Neural cell (in vitro differentiated cells): ENCODE results near the gene MTFMT. TPM values are rescaled to one million over a fixed set of nuclear protein-coding genes. Genes with fewer than 3 reads are reported as not detected.

Source experiments
- H2AFZ ChIP-seq: fragments of 200-600, 300-800 bp; sonication (generic), shearing (Covaris generic); 2 replicates; pipeline ENCODE4 v1.6.0; 2014; ENCODE audit warnings: low read depth, mild to moderate bottlenecking, antibody characterized with exemption, low read length, moderate library complexity
- H3F3A ChIP-seq: fragments of 200-600 bp; shearing (Covaris generic); 2 replicates; pipeline ENCODE4 v1.6.1; 2016; ENCODE audit warnings: mild to moderate bottlenecking, moderate library complexity, mixed read lengths, antibody characterized with exemption, low read length; ENCODE audit not compliant: insufficient read depth, poor library complexity, severe bottlenecking
- H3K27ac ChIP-seq: fragments of 200-600, 300-800 bp; sonication (generic), shearing (Covaris generic); 2 replicates; pipeline ENCODE4 v1.5.1; 2014; ENCODE audit warnings: mild to moderate bottlenecking, low read length, moderate library complexity
- H3K27me3 ChIP-seq: fragments of 300-800, 200-600 bp; sonication (generic), shearing (Covaris generic); 2 replicates; pipeline ENCODE4 v1.6.0; 2014; ENCODE audit warnings: mild to moderate bottlenecking, low read depth, low read length, moderate library complexity; ENCODE audit not compliant: insufficient read depth
- H3K36me3 ChIP-seq: fragments of 300-800, 200-600 bp; sonication (generic), shearing (Covaris generic); 2 replicates; pipeline ENCODE4 v1.5.1; 2014; ENCODE audit warnings: mild to moderate bottlenecking, antibody characterized with exemption, low read length, moderate library complexity; ENCODE audit not compliant: insufficient read depth
- H3K4me2 ChIP-seq: fragments of 300-800, 200-600 bp; sonication (generic), shearing (Covaris generic); 2 replicates; pipeline ENCODE4 v1.6.0; 2014; ENCODE audit warnings: mild to moderate bottlenecking, low read length
- H3K4me3 ChIP-seq: fragments of 300-800, 200-600 bp; sonication (generic), shearing (Covaris generic); 2 replicates; pipeline ENCODE4 v1.5.1; 2014; ENCODE audit warnings: mild to moderate bottlenecking, low read length, moderate library complexity
- H3K79me2 ChIP-seq: fragments of 200-600 bp; shearing (Covaris generic); replicated peaks from 2 replicates; pipeline ENCODE4 v1.6.0; 2014; ENCODE audit warnings: mild to moderate bottlenecking, low read length, moderate library complexity; ENCODE audit not compliant: insufficient read depth
- H3K9ac ChIP-seq: fragments of 300-800, 200-600 bp; sonication (generic), shearing (Covaris generic); 2 replicates; pipeline ENCODE4 v1.6.1; 2016; ENCODE audit warnings: mild to moderate bottlenecking, low read length, mixed read lengths
- H3K9me2 ChIP-seq: fragments of 200-600 bp; shearing (Covaris generic); 2 replicates; pipeline ENCODE4 v1.6.1; 2016; ENCODE audit warnings: mild to moderate bottlenecking, low read length, mixed read lengths; ENCODE audit not compliant: insufficient read depth
- H3K9me3 ChIP-seq: fragments of 200-600, 300-800 bp; sonication (generic), shearing (Covaris generic); 2 replicates; pipeline ENCODE4 v1.6.1; 2016; ENCODE audit warnings: mild to moderate bottlenecking, mixed run types, low read length, moderate library complexity, mixed read lengths
- H4K20me1 ChIP-seq: fragments of 200-600 bp; shearing (Covaris generic); 2 replicates; pipeline ENCODE4 v1.6.1; 2016; ENCODE audit warnings: mild to moderate bottlenecking, mixed run types; ENCODE audit not compliant: insufficient read depth
- EP300 ChIP-seq: fragments of 450-650 bp; conservative IDR thresholded peaks from 2 replicates; pipeline ENCODE4 v1.6.1; 2014; ENCODE audit warnings: antibody characterized with exemption, mild to moderate bottlenecking, moderate library complexity; ENCODE audit not compliant: poor library complexity, severe bottlenecking
- EZH2 ChIP-seq: fragments of 200-600, 300-800 bp; shearing (Covaris generic), sonication (generic); IDR thresholded peaks from 2 replicates; pipeline ENCODE4 v1.6.1; 2014; ENCODE audit warnings: antibody characterized with exemption, low read length, borderline replicate concordance, mild to moderate bottlenecking; ENCODE audit not compliant: insufficient read depth, poor library complexity, severe bottlenecking
- MXI1 ChIP-seq: fragments of 450-650 bp; conservative IDR thresholded peaks from 2 replicates; pipeline ENCODE4 v1.6.1; 2014; ENCODE audit warnings: antibody characterized with exemption, mild to moderate bottlenecking; ENCODE audit not compliant: poor library complexity, severe bottlenecking
- POLR2AphosphoS5 ChIP-seq: IDR thresholded peaks from 2 replicates; pipeline ENCODE4 v1.6.1; 2012
- RAD21 ChIP-seq: fragments of 450-650 bp; conservative IDR thresholded peaks from 2 replicates; pipeline ENCODE4 v1.6.1; 2014; ENCODE audit warnings: antibody characterized with exemption, mild to moderate bottlenecking, moderate library complexity
- REST ChIP-seq: IDR thresholded peaks from 2 replicates; pipeline ENCODE4 v1.6.1; 2012; ENCODE audit warnings: borderline replicate concordance
- SMC3 ChIP-seq: fragments of 450-650 bp; conservative IDR thresholded peaks from 2 replicates; pipeline ENCODE4 v1.6.1; 2014; ENCODE audit warnings: antibody characterized with exemption, mild to moderate bottlenecking, moderate library complexity; ENCODE audit not compliant: poor library complexity
- TAF1 ChIP-seq: IDR thresholded peaks from 2 replicates; pipeline ENCODE4 v1.6.1; 2012; ENCODE audit warnings: low read depth
- polyA plus RNA-seq: library from polyadenylated mRNA; depleted of rRNA; stranded (reverse); fragments of >200 nt; gene quantifications from 2 replicates; pipeline ENCODE4 v1.2.3, GENCODE V29; 2014
- TF ChIP-seq, protein P1 (sequence below): fragments of 450-650 bp; IDR thresholded peaks from 2 replicates; pipeline ENCODE4 v1.5.1; 2014; ENCODE audit warnings: antibody characterized with exemption, mild to moderate bottlenecking, moderate library complexity; ENCODE audit not compliant: poor library complexity, severe bottlenecking

The MTFMT gene
- polyA plus RNA-seq, 1 donor from 2014 or later, result 21.3 TPM

DNA sequence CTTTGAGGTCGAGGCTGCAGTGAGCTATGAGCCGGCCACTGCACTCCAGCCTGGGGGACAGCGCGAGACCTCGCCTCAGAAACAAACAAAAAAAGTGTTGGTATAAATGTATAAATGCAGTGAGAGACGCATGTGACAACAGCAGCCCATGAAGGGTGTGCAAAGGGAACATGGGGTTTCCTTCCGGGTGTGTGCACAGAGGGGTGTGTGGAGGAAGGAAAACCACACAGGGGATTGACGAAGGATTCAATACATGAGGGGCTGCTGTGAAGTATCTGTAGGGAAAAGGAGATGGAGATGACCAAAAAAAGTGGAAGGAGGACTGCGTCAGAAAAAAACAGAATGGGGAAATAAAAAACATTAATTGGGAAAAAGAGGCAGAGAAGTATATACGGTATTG is 1.1 kb downstream of the MTFMT start:
- no peaks in the 10 kb centered on the region for H3K9me2 ChIP-seq
- peak overlapping the region; percentile 80 for H3K9ac ChIP-seq
- H3K79me2 ChIP-seq, result peaks cover 3% of the 10 kb centered on the region
- no peaks in the 10 kb centered on the region for H3K36me3 ChIP-seq
- no peaks in the 10 kb centered on the region for H3F3A ChIP-seq
- H3K27ac ChIP-seq, result no peak overlapping the region
- no peaks in the 10 kb centered on the region for H3K27me3 ChIP-seq
- H3K4me3 ChIP-seq, result peak overlapping the region; percentile 96
- no peaks in the 10 kb centered on the region for H4K20me1 ChIP-seq
- H3K4me2 ChIP-seq, result peak overlapping the region; percentile 70
- no peaks in the 10 kb centered on the region for H3K9me3 ChIP-seq
- TF ChIP-seq EZH2 (no peak), TAF1 (no peak), POLR2AphosphoS5 (no peak)
- TF ChIP-seq, protein P1, sequence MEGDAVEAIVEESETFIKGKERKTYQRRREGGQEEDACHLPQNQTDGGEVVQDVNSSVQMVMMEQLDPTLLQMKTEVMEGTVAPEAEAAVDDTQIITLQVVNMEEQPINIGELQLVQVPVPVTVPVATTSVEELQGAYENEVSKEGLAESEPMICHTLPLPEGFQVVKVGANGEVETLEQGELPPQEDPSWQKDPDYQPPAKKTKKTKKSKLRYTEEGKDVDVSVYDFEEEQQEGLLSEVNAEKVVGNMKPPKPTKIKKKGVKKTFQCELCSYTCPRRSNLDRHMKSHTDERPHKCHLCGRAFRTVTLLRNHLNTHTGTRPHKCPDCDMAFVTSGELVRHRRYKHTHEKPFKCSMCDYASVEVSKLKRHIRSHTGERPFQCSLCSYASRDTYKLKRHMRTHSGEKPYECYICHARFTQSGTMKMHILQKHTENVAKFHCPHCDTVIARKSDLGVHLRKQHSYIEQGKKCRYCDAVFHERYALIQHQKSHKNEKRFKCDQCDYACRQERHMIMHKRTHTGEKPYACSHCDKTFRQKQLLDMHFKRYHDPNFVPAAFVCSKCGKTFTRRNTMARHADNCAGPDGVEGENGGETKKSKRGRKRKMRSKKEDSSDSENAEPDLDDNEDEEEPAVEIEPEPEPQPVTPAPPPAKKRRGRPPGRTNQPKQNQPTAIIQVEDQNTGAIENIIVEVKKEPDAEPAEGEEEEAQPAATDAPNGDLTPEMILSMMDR, result no peak
- H2AFZ ChIP-seq, result no peak overlapping the region

- Histone ChIP-seq H4K20me1 (no peaks in the 10 kb centered on the region), H3K27me3 (no peaks in the 10 kb centered on the region), H3K4me3 (peak overlapping the region; percentile 96), H3K79me2 (peaks cover 3% of the 10 kb centered on the region), H3K4me2 (no peak overlapping the region), H3K27ac (no peak overlapping the region), H3K9ac (no peak overlapping the region), H3F3A (no peaks in the 10 kb centered on the region), H3K36me3 (no peaks in the 10 kb centered on the region), H3K9me3 (no peaks in the 10 kb centered on the region), H3K9me2 (no peaks in the 10 kb centered on the region), H2AFZ (no peak overlapping the region)
- TF ChIP-seq TAF1, result no peak
- TF ChIP-seq RAD21, result no peak
- TF ChIP-seq EP300, result no peak
- TF ChIP-seq, protein P1, result no peak
- TF ChIP-seq EZH2, result no peak
- TF ChIP-seq SMC3, result no peak
- TF ChIP-seq POLR2AphosphoS5, result no peak
- no peak for TF ChIP-seq REST
- no peak for TF ChIP-seq MXI1
These were observed 1.8 kb downstream of the MTFMT start for GRCh38 chr15:65027593-65027992.
